Endothelial cell of umbilical vein (primary cell): Measurements from ENCODE around the gene HECW1. TPM values are rescaled to one million over a fixed set of nuclear protein-coding genes. Genes with fewer than 3 reads are reported as not detected.

Experiments
- BruUV-seq: library from RNA; stranded (reverse); fragments of 400-500 nt; replicated peaks from 2 replicates; lab custom pipeline; 2021; lab: Mats Ljungman, UMichigan
- CTCF ChIA-PET: fragments of 300-600, 350-600 bp; sonication (Branson Sonifier 250); formaldehyde crosslinking; loops from one replicate; lab custom pipeline; 2021; ENCODE audit warnings: antibody characterized with exemption, inconsistent platforms; lab: Charles Lee
- POLR2A ChIA-PET: fragments of 300-600, 350-600 bp; sonication (Branson Sonifier 250); formaldehyde crosslinking; loops from one replicate; lab custom pipeline; 2021; ENCODE audit warnings: antibody characterized with exemption, inconsistent platforms; lab: Charles Lee
- DNase-seq: peaks from one replicate; pipeline ENCODE4 v3.0.0-alpha.2; 2011; ENCODE audit warnings: low read depth, low spot score
- FAIRE-seq: peaks from 2 replicates; lab custom pipeline; 2011; peaks lifted over from hg19 to GRCh38; lab: Jason Lieb, UNC
- H2AFZ ChIP-seq: 2 replicates; pipeline ENCODE4 v1.6.0; 2012; ENCODE audit warnings: low read depth, low read length, control low read depth, inconsistent platforms
- H3K27ac ChIP-seq: 2 replicates; pipeline ENCODE4 v1.5.1; 2011; ENCODE audit warnings: low read depth, mild to moderate bottlenecking, control low read depth, low read length, moderate library complexity; ENCODE audit not compliant: insufficient read depth
- H3K27me3 ChIP-seq, 2 experiments: 2 replicates each; pipeline versions ENCODE4 v1.6.0 to v1.6.1; 2011; ENCODE audit warnings: low read length in 2 of 2, mixed read lengths in 1 of 2; ENCODE audit not compliant: control insufficient read depth in 2 of 2, insufficient read depth in 2 of 2
- H3K36me3 ChIP-seq, 2 experiments: 2 replicates in 1 of 2; 3 replicates in 1 of 2; pipeline ENCODE4 v1.5.1; 2011; ENCODE audit warnings: low read length in 2 of 2, mild to moderate bottlenecking in 1 of 2, moderate library complexity in 1 of 2; ENCODE audit not compliant: control insufficient read depth in 2 of 2, insufficient read depth in 2 of 2; ENCODE audit errors: extremely low read depth in 1 of 2
- H3K4me1 ChIP-seq: 3 replicates; pipeline ENCODE4 v1.5.1; 2011; ENCODE audit warnings: mild to moderate bottlenecking, low read length; ENCODE audit not compliant: control insufficient read depth, insufficient read depth; ENCODE audit errors: extremely low read depth
- H3K4me2 ChIP-seq: 2 replicates; pipeline ENCODE4 v1.6.1; 2011; ENCODE audit warnings: low read length, control low read depth, mixed read lengths; ENCODE audit not compliant: insufficient read depth
- H3K4me3 ChIP-seq, 3 experiments: fragments of 200-600 bp in 1 of 3; sonication (generic), shearing (Covaris generic) in 1 of 3; replicated peaks in 1 of 3; 2 replicates each; pipeline ENCODE4 v1.5.1; 2011 to 2016; ENCODE audit warnings: control low read depth in 3 of 3, low read length in 3 of 3, mild to moderate bottlenecking in 2 of 3, inconsistent platforms in 1 of 3, low read depth in 1 of 3, moderate library complexity in 1 of 3; ENCODE audit not compliant: insufficient read depth in 1 of 3
- H3K79me2 ChIP-seq: 2 replicates; pipeline ENCODE4 v1.6.0; 2012; ENCODE audit warnings: low read length, inconsistent platforms; ENCODE audit not compliant: control insufficient read depth, insufficient read depth
- H3K9ac ChIP-seq: replicated peaks from 2 replicates; pipeline ENCODE3; 2011; ENCODE audit warnings: low read length, control low read depth; ENCODE audit not compliant: insufficient read depth; ENCODE audit errors: extremely low read depth
- H3K9me1 ChIP-seq: replicated peaks from 3 replicates; pipeline ENCODE4 v1.6.0; 2011; ENCODE audit warnings: mild to moderate bottlenecking, low read length; ENCODE audit not compliant: control insufficient read depth, insufficient read depth; ENCODE audit errors: extremely low read depth
- H3K9me3 ChIP-seq: replicated peaks from 2 replicates; pipeline ENCODE4 v1.5.1; 2012; ENCODE audit warnings: low read length, inconsistent platforms; ENCODE audit not compliant: control insufficient read depth, insufficient read depth
- H4K20me1 ChIP-seq: replicated peaks from 2 replicates; pipeline ENCODE3; 2011; ENCODE audit warnings: mild to moderate bottlenecking, low read length; ENCODE audit not compliant: control insufficient read depth, insufficient read depth; ENCODE audit errors: extremely low read depth
- EZH2 ChIP-seq: IDR thresholded peaks from 2 replicates; pipeline ENCODE4 v1.6.1; 2012; ENCODE audit warnings: borderline replicate concordance, low read depth, mild to moderate bottlenecking, moderate library complexity, low read length, inconsistent platforms; ENCODE audit not compliant: severe bottlenecking
- FOS ChIP-seq: IDR thresholded peaks from 2 replicates; pipeline ENCODE4 v1.6.1; 2011; ENCODE audit warnings: mild to moderate bottlenecking, low read length, moderate library complexity, borderline replicate concordance; ENCODE audit not compliant: insufficient read depth
- GATA2 ChIP-seq: IDR thresholded peaks from 2 replicates; pipeline ENCODE4 v1.7.0; 2011; ENCODE audit warnings: low read depth, mild to moderate bottlenecking, moderate library complexity, mixed read lengths, low read length; ENCODE audit not compliant: insufficient read length, insufficient read depth
- JUN ChIP-seq: IDR thresholded peaks from 2 replicates; pipeline ENCODE4 v1.6.1; 2011; ENCODE audit warnings: borderline replicate concordance, low read depth; ENCODE audit not compliant: insufficient read length, insufficient read depth
- MYC ChIP-seq: IDR thresholded peaks from one replicate; pipeline ENCODE4 v1.6.1; 2011; ENCODE audit warnings: mild to moderate bottlenecking, low read depth, low read length
- POLR2A ChIP-seq: IDR thresholded peaks from 2 replicates; pipeline ENCODE4 v1.6.1; 2012; ENCODE audit warnings: low read depth, mild to moderate bottlenecking, control low read depth, low read length
- POLR2AphosphoS5 ChIP-seq: IDR thresholded peaks from 2 replicates; pipeline ENCODE4 v1.6.1; 2012; ENCODE audit warnings: low read depth, mild to moderate bottlenecking, control low read depth, low read length, moderate library complexity; ENCODE audit not compliant: insufficient read depth
- dilution Hi-C: fragments of 300-500 bp; cut with MboI; formaldehyde crosslinking; loops from one replicate; pipeline ENCODE4 v1.15.0; 2019; ENCODE audit warnings: low sequenced_read_pairs; ENCODE audit not compliant: extremely low pct_ligation_motif_present
- intact Hi-C: fragments of 100-400 bp; cut with micrococcal nuclease; formaldehyde crosslinking; loops from one replicate; pipeline ENCODE4 v1.10.0; 2022
- polyA plus RNA-seq, 4 experiments: library from polyadenylated mRNA; depleted of rRNA in 3 of 4; stranded (reverse) in 3 of 4; unstranded in 1 of 4; fragments of >200 nt; gene quantifications; 2 replicates each; pipeline versions ENCODE4 v1.2.1 to v1.2.3, GENCODE V29; 2011 to 2012; ENCODE audit warnings: missing spikeins in 1 of 4
- total RNA-seq: library from RNA; stranded (reverse); gene quantifications from 2 replicates; pipeline ENCODE4 v1.2.3, GENCODE V29; 2021
- TF ChIP-seq, protein P1 (sequence below), 2 donors: IDR thresholded peaks; 1 replicate in 1 of 2; 2 replicates in 1 of 2; pipeline ENCODE4 v1.5.1; 2011; ENCODE audit warnings: low read length in 2 of 2, mild to moderate bottlenecking in 2 of 2, moderate library complexity in 2 of 2, control low read depth in 1 of 2, inconsistent platforms in 1 of 2, low read depth in 1 of 2; ENCODE audit not compliant: insufficient read depth in 1 of 2; ENCODE audit errors: extremely low read depth in 1 of 2
- TF ChIP-seq, protein P2 (sequence below): IDR thresholded peaks from 2 replicates; pipeline ENCODE4 v1.6.1; 2011; ENCODE audit not compliant: insufficient read depth, insufficient read length

HECW1 gene
- total and polyA plus RNA-seq, 2 donors (not counting 3 experiments of a cell fraction or from before 2014, with no cell fraction given): not detected

DNA sequence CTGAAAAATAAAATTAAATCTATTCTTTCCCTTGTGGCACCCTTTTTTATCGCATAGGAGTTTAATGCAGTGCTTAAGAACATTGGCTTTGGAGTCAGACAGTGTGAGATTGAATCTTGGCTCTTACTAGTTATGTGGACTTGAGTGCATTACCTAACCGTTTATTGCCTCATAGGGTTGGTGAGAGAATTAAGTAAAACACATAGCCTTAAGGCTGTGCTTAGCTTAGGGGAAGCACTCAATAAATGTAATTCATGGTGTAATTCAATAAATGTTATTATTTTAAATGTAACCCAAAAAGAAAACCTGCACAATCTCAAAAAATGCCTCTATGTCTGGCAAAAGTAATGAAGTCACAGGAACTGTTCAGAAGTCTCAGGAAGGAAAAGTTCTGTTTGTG lies 473.1 kb downstream of the HECW1 start:
- H3K9me3 ChIP-seq: no peaks in the 10 kb centered on the region
- dilution Hi-C loops: loop anchor here (25.0 kb wide), 1 partner anchor 127 kb away; no protein-coding TSS in a partner anchor
- peak overlapping the region; percentile 49 for H3K27ac ChIP-seq
- H3K27me3 ChIP-seq: peaks cover 2 to 12% of the 10 kb centered on the region in 2 experiments
- no peak for TF ChIP-seq POLR2AphosphoS5
- no peak for TF ChIP-seq JUN
- TF ChIP-seq, protein P1, sequence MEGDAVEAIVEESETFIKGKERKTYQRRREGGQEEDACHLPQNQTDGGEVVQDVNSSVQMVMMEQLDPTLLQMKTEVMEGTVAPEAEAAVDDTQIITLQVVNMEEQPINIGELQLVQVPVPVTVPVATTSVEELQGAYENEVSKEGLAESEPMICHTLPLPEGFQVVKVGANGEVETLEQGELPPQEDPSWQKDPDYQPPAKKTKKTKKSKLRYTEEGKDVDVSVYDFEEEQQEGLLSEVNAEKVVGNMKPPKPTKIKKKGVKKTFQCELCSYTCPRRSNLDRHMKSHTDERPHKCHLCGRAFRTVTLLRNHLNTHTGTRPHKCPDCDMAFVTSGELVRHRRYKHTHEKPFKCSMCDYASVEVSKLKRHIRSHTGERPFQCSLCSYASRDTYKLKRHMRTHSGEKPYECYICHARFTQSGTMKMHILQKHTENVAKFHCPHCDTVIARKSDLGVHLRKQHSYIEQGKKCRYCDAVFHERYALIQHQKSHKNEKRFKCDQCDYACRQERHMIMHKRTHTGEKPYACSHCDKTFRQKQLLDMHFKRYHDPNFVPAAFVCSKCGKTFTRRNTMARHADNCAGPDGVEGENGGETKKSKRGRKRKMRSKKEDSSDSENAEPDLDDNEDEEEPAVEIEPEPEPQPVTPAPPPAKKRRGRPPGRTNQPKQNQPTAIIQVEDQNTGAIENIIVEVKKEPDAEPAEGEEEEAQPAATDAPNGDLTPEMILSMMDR (IDR thresholded peaks at IDR 0.05; ENCODE audit: extremely low read depth in 1 of 2, insufficient read depth in 1 of 2, low read depth in 1 of 2, low read length in 2 of 2): no peak
- no peak for TF ChIP-seq GATA2
- no peak for TF ChIP-seq POLR2A
- no peak for TF ChIP-seq EZH2
- TF ChIP-seq FOS: no peak
- TF ChIP-seq MYC: no peak
- TF ChIP-seq, protein P2, sequence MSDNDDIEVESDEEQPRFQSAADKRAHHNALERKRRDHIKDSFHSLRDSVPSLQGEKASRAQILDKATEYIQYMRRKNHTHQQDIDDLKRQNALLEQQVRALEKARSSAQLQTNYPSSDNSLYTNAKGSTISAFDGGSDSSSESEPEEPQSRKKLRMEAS: no peak
- peak overlapping the region; percentile 82 for H3K9ac ChIP-seq
- H4K20me1 ChIP-seq: peaks cover 13% of the 10 kb centered on the region
- ChIA-PET POLR2A (interaction anchor here (1.7 kb wide), 1 partner anchor 54 kb away, joined by 6 read pairs; no protein-coding TSS in a partner anchor), CTCF (interaction anchor here (1.4 to 9.5 kb wide), 6 partner anchors 19 to 136 kb away, joined by 3 to 603 read pairs (median 6); no protein-coding TSS in a partner anchor)
- no TSS peak for BruUV-seq
- H2AFZ ChIP-seq: no peak overlapping the region
- peak; percentile 67 for DNase-seq
- H3K4me2 ChIP-seq: peak overlapping the region; percentile 74
- H3K79me2 ChIP-seq: peaks cover 76% of the 10 kb centered on the region
- intact Hi-C loops: loop anchor here (10.0 kb wide), 1 partner anchor 651 kb away; the partner anchor contains the start of genes MRPL32 and PSMA2
- no peaks in the 10 kb centered on the region for H3K36me3 ChIP-seq
- no peaks in the 10 kb centered on the region for H3K9me1 ChIP-seq
- no peak for FAIRE-seq
- peak overlapping the region in 2 of 3 experiments; percentile 50 to 74 for H3K4me3 ChIP-seq
- peaks cover 34% of the 10 kb centered on the region for H3K4me1 ChIP-seq
